ENCODE measurements around the gene FBXL7. TPM values are rescaled to one million over a fixed set of nuclear protein-coding genes. Genes with fewer than 3 reads are reported as not detected.

FBXL7 gene
- total and polyA plus RNA-seq, 4 donors, result 0.24 to 1.4 (median 1.2) TPM

- 69% methylated on average over 3 of the region's 3 CpGs for WGBS
- Histone ChIP-seq H3K4me3 (ENCODE audit: low read depth in 1 of 3, low read length in 3 of 3) (no peak overlapping the region), H3K9ac (ENCODE audit: low read depth in 1 of 2, low read length in 2 of 2) (no peak overlapping the region), H3K27ac (ENCODE audit: low read depth in 1 of 2, low read length in 2 of 2) (no peak overlapping the region), H3K9me3 (ENCODE audit: control insufficient read depth in 4 of 4, low read length in 3 of 4) (no peaks in the 10 kb centered on the region), H3K27me3 (ENCODE audit: control insufficient read depth in 4 of 4, insufficient read depth in 4 of 4, low read length in 3 of 4) (no peaks in the 10 kb centered on the region), H3K4me1 (ENCODE audit: control insufficient read depth in 4 of 4, insufficient read depth in 4 of 4, low read length in 3 of 4) (no peaks in the 10 kb centered on the region), H3K36me3 (ENCODE audit: control insufficient read depth in 4 of 4, insufficient read depth in 3 of 4, low read depth in 1 of 4, low read length in 3 of 4) (no peaks in the 10 kb centered on the region)
- no peak for DNase-seq (ENCODE audit: low spot score)
- TF ChIP-seq HNF4G (IDR thresholded peaks at IDR 0.05), result no peak
- no peak for TF ChIP-seq JUND (IDR thresholded peaks at IDR 0.05)
- no peak for TF ChIP-seq ATF3 (IDR thresholded peaks at IDR 0.05)
- TF ChIP-seq YY1 (IDR thresholded peaks at IDR 0.05), result no peak
- TF ChIP-seq HNF4A (conservative IDR thresholded peaks at IDR 0.05), result no peak
- TF ChIP-seq RXRA (IDR thresholded peaks at IDR 0.05), result no peak
- TF ChIP-seq EGR1 (IDR thresholded peaks at IDR 0.05; ENCODE audit: low read depth in 2 of 2), result no peak
- no peak for TF ChIP-seq NR2F2 (IDR thresholded peaks at IDR 0.05)
- TF ChIP-seq FOXA2 (IDR thresholded peaks at IDR 0.05), result no peak
- no peak for TF ChIP-seq SP1 (IDR thresholded peaks at IDR 0.05)
- TF ChIP-seq FOXA1 (IDR thresholded peaks at IDR 0.05), result no peak
- TF ChIP-seq REST (IDR thresholded peaks at IDR 0.05), result no peak
- no peak for TF ChIP-seq ZBTB33 (IDR thresholded peaks at IDR 0.05)
- TF ChIP-seq RAD21 (IDR thresholded peaks at IDR 0.05), result peak; percentile 79 to 80
- peak; percentile 56 for TF ChIP-seq CTCF (IDR thresholded peaks at IDR 0.05; ENCODE audit: low read depth, low read length, missing input control)
Measured at GRCh38 chr5:15463231-15463980, 36.6 kb upstream of the FBXL7 start.

- Histone ChIP-seq H3K9ac (ENCODE audit: low read depth in 1 of 2, low read length in 2 of 2) (no peak overlapping the region), H3K4me3 (ENCODE audit: low read depth in 1 of 3, low read length in 3 of 3) (no peak overlapping the region), H3K9me3 (ENCODE audit: control insufficient read depth in 4 of 4, low read length in 3 of 4) (no peaks in the 10 kb centered on the region), H3K36me3 (ENCODE audit: control insufficient read depth in 4 of 4, insufficient read depth in 3 of 4, low read depth in 1 of 4, low read length in 3 of 4) (no peaks in the 10 kb centered on the region), H3K27ac (ENCODE audit: low read depth in 1 of 2, low read length in 2 of 2) (no peak overlapping the region), H3K4me1 (ENCODE audit: control insufficient read depth in 4 of 4, insufficient read depth in 4 of 4, low read length in 3 of 4) (peaks cover 0 to 9% (median 8%) of the 10 kb centered on the region in 4 donors), H3K27me3 (ENCODE audit: control insufficient read depth in 4 of 4, insufficient read depth in 4 of 4, low read length in 3 of 4) (no peaks in the 10 kb centered on the region)
- DNase-seq (ENCODE audit: low spot score), result no peak
- 96% methylated on average over 8 of the region's 8 CpGs for WGBS
- TF ChIP-seq GABPA (IDR thresholded peaks at IDR 0.05 in 1 of 2, conservative IDR thresholded peaks at IDR 0.05 in 1 of 2) (no peak), TAF1 (conservative IDR thresholded peaks at IDR 0.05) (no peak), ZBTB33 (IDR thresholded peaks at IDR 0.05) (no peak), NR2F2 (IDR thresholded peaks at IDR 0.05) (no peak), REST (IDR thresholded peaks at IDR 0.05) (no peak), RXRA (IDR thresholded peaks at IDR 0.05) (no peak), RAD21 (IDR thresholded peaks at IDR 0.05) (no peak), SP1 (IDR thresholded peaks at IDR 0.05) (no peak)
Measured at GRCh38 chr5:15472116-15472515, 27.9 kb upstream of the FBXL7 start.

Data from liver (tissue), 9 donors.